Activated CD4-positive, alpha-beta T cell treated with anti-CD3 and anti-CD28 coated beads for 36 hours (primary cell): ENCODE results near the gene PLIN1. TPM values are rescaled to one million over a fixed set of nuclear protein-coding genes. Genes with fewer than 3 reads are reported as not detected.
A peak's percentile ranks its signal among the peaks of the same experiment; 100 is the strongest.

Source experiments
- ATAC-seq: fragments of 200-7000 bp; cut with Tn5 transposase; one replicate; pipeline ENCODE4 v1.10.0; 2021; ENCODE audit warnings: mild to moderate bottlenecking, moderate library complexity
- CTCF ChIA-PET: fragments of 350-600 bp; sonication (Branson Sonifier 250); formaldehyde crosslinking; loops from one replicate; lab custom pipeline; 2021; ENCODE audit warnings: antibody characterized with exemption; lab: Charles Lee
- POLR2A ChIA-PET: fragments of 350-600 bp; sonication (Branson Sonifier 250); formaldehyde crosslinking; loops from one replicate; lab custom pipeline; 2021; ENCODE audit warnings: antibody characterized with exemption, inconsistent platforms; lab: Charles Lee
- DNase-seq: peaks from one replicate; pipeline ENCODE4 v3.0.0-alpha.2; 2020
- H3K27ac Mint-ChIP-seq: one replicate; pipeline ENCODE4 v1.8.0; 2021; ENCODE audit warnings: mixed read lengths
- H3K27me3 Mint-ChIP-seq: one replicate; pipeline ENCODE4 v1.8.0; 2021; ENCODE audit warnings: mixed read lengths
- H3K36me3 Mint-ChIP-seq: one replicate; pipeline ENCODE4 v1.8.0; 2021; ENCODE audit warnings: low read depth, mixed read lengths
- H3K4me1 Mint-ChIP-seq: one replicate; pipeline ENCODE4 v1.8.0; 2021; ENCODE audit warnings: mixed read lengths
- H3K4me3 Mint-ChIP-seq: one replicate; pipeline ENCODE4 v1.8.0; 2021; ENCODE audit warnings: mild to moderate bottlenecking, moderate library complexity, mixed read lengths
- H3K9me3 Mint-ChIP-seq: one replicate; pipeline ENCODE4 v1.8.0; 2021; ENCODE audit warnings: low read depth, mixed read lengths
- intact Hi-C, 2 experiments: fragments of 100-400 bp; cut with DNase I in 1 of 2; cut with micrococcal nuclease in 1 of 2; formaldehyde crosslinking; loops; one replicate each; pipeline versions ENCODE4 v1.14.2 to v1.15.1; 2022 to 2024; cut with DNase I, micrococcal nuclease
- total RNA-seq, 2 experiments: library from RNA; stranded (reverse); gene quantifications; one replicate each; pipeline ENCODE4 v1.2.3, GENCODE V29; 2021

PLIN1 gene
- total RNA-seq, 2 experiments from 2014 or later: 0.39 to 0.41 TPM

- DNase-seq: no peak
- intact Hi-C loops: no loop called here
- CTCF ChIA-PET: no interaction called here
- POLR2A ChIA-PET: no interaction called here
- peaks cover 32% of the 10 kb centered on the region for H3K36me3 Mint-ChIP-seq
- H3K27me3 Mint-ChIP-seq: no peaks in the 10 kb centered on the region
- no peak overlapping the region for H3K27ac Mint-ChIP-seq
- H3K9me3 Mint-ChIP-seq: peaks cover 2% of the 10 kb centered on the region
- ATAC-seq: no peak
- H3K4me1 Mint-ChIP-seq: no peaks in the 10 kb centered on the region
- no peak overlapping the region for H3K4me3 Mint-ChIP-seq
These were observed 46.4 kb downstream of the PLIN1 start for GRCh38 chr15:89632563-89633430.

- peak; percentile 10 for ATAC-seq
- ChIA-PET CTCF (no interaction called here), POLR2A (no interaction called here)
- no peak overlapping the region for H3K4me3 Mint-ChIP-seq
- intact Hi-C loops: no loop called here
- H3K27me3 Mint-ChIP-seq: no peaks in the 10 kb centered on the region
- no peak overlapping the region for H3K27ac Mint-ChIP-seq
- no peaks in the 10 kb centered on the region for H3K4me1 Mint-ChIP-seq
- peaks cover 41% of the 10 kb centered on the region for H3K36me3 Mint-ChIP-seq
- DNase-seq: no peak
- H3K9me3 Mint-ChIP-seq: peaks cover 2% of the 10 kb centered on the region
These were observed 47.3 kb downstream of the PLIN1 start for GRCh38 chr15:89631902-89632264.

GRCh38 chr15:89630974-89631901 is 47.9 kb downstream of the PLIN1 start:
- intact Hi-C loops: no loop called here
- H3K4me1 Mint-ChIP-seq: no peaks in the 10 kb centered on the region
- peaks cover 45% of the 10 kb centered on the region for H3K36me3 Mint-ChIP-seq
- H3K4me3 Mint-ChIP-seq: no peak overlapping the region
- DNase-seq (no peak), ATAC-seq (peak; percentile 52)
- CTCF ChIA-PET: no interaction called here
- no peaks in the 10 kb centered on the region for H3K27me3 Mint-ChIP-seq
- POLR2A ChIA-PET: no interaction called here
- no peak overlapping the region for H3K27ac Mint-ChIP-seq
- peaks cover 2% of the 10 kb centered on the region for H3K9me3 Mint-ChIP-seq

- Mint-ChIP-seq H3K9me3 (peaks cover under 1% of the 10 kb centered on the region), H3K4me1 (no peaks in the 10 kb centered on the region), H3K36me3 (peaks cover 52% of the 10 kb centered on the region), H3K27me3 (no peaks in the 10 kb centered on the region), H3K27ac (no peak overlapping the region), H3K4me3 (no peak overlapping the region)
- ChIA-PET POLR2A (no interaction called here), CTCF (no interaction called here)
- intact Hi-C loops: no loop called here
- ATAC-seq: no peak
- no peak for DNase-seq
These were observed 48.9 kb downstream of the PLIN1 start for GRCh38 chr15:89630260-89630659.

GRCh38 chr15:89629829-89630228 is 49.3 kb downstream of the PLIN1 start:
- Mint-ChIP-seq H3K9me3 (no peaks in the 10 kb centered on the region), H3K27me3 (no peaks in the 10 kb centered on the region), H3K4me3 (no peak overlapping the region), H3K4me1 (no peaks in the 10 kb centered on the region), H3K27ac (no peak overlapping the region), H3K36me3 (peaks cover 55% of the 10 kb centered on the region)
- ChIA-PET POLR2A (no interaction called here), CTCF (no interaction called here)
- no peak for ATAC-seq
- no peak for DNase-seq
- intact Hi-C loops: no loop called here

GRCh38 chr15:89628806-89629715 is 50.1 kb downstream of the PLIN1 start:
- H3K4me3 Mint-ChIP-seq: no peak overlapping the region
- POLR2A ChIA-PET: no interaction called here
- H3K27ac Mint-ChIP-seq: no peak overlapping the region
- intact Hi-C loops: no loop called here
- no peaks in the 10 kb centered on the region for H3K9me3 Mint-ChIP-seq
- H3K27me3 Mint-ChIP-seq: no peaks in the 10 kb centered on the region
- H3K36me3 Mint-ChIP-seq: peaks cover 63% of the 10 kb centered on the region
- DNase-seq (no peak), ATAC-seq (no peak)
- no peaks in the 10 kb centered on the region for H3K4me1 Mint-ChIP-seq
- CTCF ChIA-PET: interaction anchor here (0.6 kb wide), 1 partner anchor 42 kb away, joined by 4 read pairs; no protein-coding TSS in a partner anchor

GRCh38 chr15:89628301-89628700 is 50.9 kb downstream of the PLIN1 start:
- ATAC-seq: no peak
- H3K27me3 Mint-ChIP-seq: no peaks in the 10 kb centered on the region
- intact Hi-C loops: no loop called here
- H3K4me3 Mint-ChIP-seq: no peak overlapping the region
- no peak overlapping the region for H3K27ac Mint-ChIP-seq
- peaks cover 70% of the 10 kb centered on the region for H3K36me3 Mint-ChIP-seq
- ChIA-PET CTCF (interaction anchor here (0.6 kb wide), 1 partner anchor 43 kb away, joined by 4 read pairs; no protein-coding TSS in a partner anchor), POLR2A (no interaction called here)
- DNase-seq: no peak
- H3K9me3 Mint-ChIP-seq: no peaks in the 10 kb centered on the region
- H3K4me1 Mint-ChIP-seq: no peaks in the 10 kb centered on the region

- CTCF ChIA-PET: no interaction called here
- Mint-ChIP-seq H3K4me3 (no peak overlapping the region), H3K4me1 (no peaks in the 10 kb centered on the region), H3K36me3 (peaks cover 77% of the 10 kb centered on the region), H3K27me3 (no peaks in the 10 kb centered on the region), H3K27ac (no peak overlapping the region), H3K9me3 (no peaks in the 10 kb centered on the region)
- no peak for ATAC-seq
- intact Hi-C loops: no loop called here
- POLR2A ChIA-PET: no interaction called here
- no peak for DNase-seq
These were observed 51.8 kb downstream of the PLIN1 start for GRCh38 chr15:89627256-89627970.

GRCh38 chr15:89625716-89626115 is 53.5 kb downstream of the PLIN1 start:
- Mint-ChIP-seq H3K27ac (no peak overlapping the region), H3K4me1 (no peaks in the 10 kb centered on the region), H3K27me3 (no peaks in the 10 kb centered on the region), H3K4me3 (no peak overlapping the region), H3K36me3 (peaks cover 83% of the 10 kb centered on the region), H3K9me3 (no peaks in the 10 kb centered on the region)
- DNase-seq (no peak), ATAC-seq (no peak)
- intact Hi-C loops: no loop called here
- POLR2A ChIA-PET: no interaction called here
- CTCF ChIA-PET: no interaction called here

GRCh38 chr15:89623165-89623564 is 56.0 kb downstream of the PLIN1 start:
- Mint-ChIP-seq H3K27ac (no peak overlapping the region), H3K36me3 (peaks cover 80% of the 10 kb centered on the region), H3K4me3 (no peak overlapping the region), H3K4me1 (no peaks in the 10 kb centered on the region), H3K9me3 (no peaks in the 10 kb centered on the region), H3K27me3 (no peaks in the 10 kb centered on the region)
- intact Hi-C loops: no loop called here
- DNase-seq (no peak), ATAC-seq (no peak)
- ChIA-PET CTCF (interaction anchor here (1.1 kb wide), 1 partner anchor 36 kb away, joined by 3 read pairs; no protein-coding TSS in a partner anchor), POLR2A (interaction anchor here (0.7 kb wide), 1 partner anchor 14 kb away, joined by 3 read pairs; no protein-coding TSS in a partner anchor)
